IMR-90 (cell line): ENCODE measurements around the gene RALGPS2. TPM values are rescaled to one million over a fixed set of nuclear protein-coding genes. Genes with fewer than 3 reads are reported as not detected.

ENCODE experiments used
- ATAC-seq: fragments of 200-7000 bp; cut with Tn5 transposase; 2 replicates; pipeline ENCODE4 v1.9.1; 2020; ENCODE audit warnings: low read depth, mild to moderate bottlenecking, moderate library complexity
- BruUV-seq: library from RNA; stranded (reverse); fragments of 400-500 nt; replicated peaks from 2 replicates; lab custom pipeline; 2021; lab: Mats Ljungman, UMichigan
- CTCF ChIA-PET: fragments of 300-600 bp; formaldehyde crosslinking; extraction: SDS; loops from one replicate; lab custom pipeline; 2021; ENCODE audit warnings: antibody characterized with exemption; lab: Yijun Ruan, JAX
- POLR2A ChIA-PET: fragments of 300-600 bp; sonication (Branson Sonifier 250); formaldehyde crosslinking; loops from one replicate; lab custom pipeline; 2022; ENCODE audit warnings: antibody characterized with exemption; ENCODE audit not compliant: unreplicated experiment; lab: Charles Lee
- DNase-seq: peaks from one replicate; pipeline ENCODE4 v3.0.0; 2013
- H2AFZ ChIP-seq: replicated peaks from 2 replicates; pipeline ENCODE3; 2013; ENCODE audit warnings: low read length, mild to moderate bottlenecking; ENCODE audit not compliant: poor library complexity
- H2AK5ac ChIP-seq: 2 replicates; pipeline ENCODE4 v1.6.1; 2013; ENCODE audit warnings: low read depth, low read length, inconsistent platforms
- H2AK9ac ChIP-seq: replicated peaks from 2 replicates; pipeline ENCODE3; 2013; ENCODE audit warnings: mild to moderate bottlenecking, low read depth, low read length, moderate library complexity; ENCODE audit not compliant: poor library complexity
- H2BK120ac ChIP-seq: 2 replicates; pipeline ENCODE4 v1.6.1; 2013; ENCODE audit warnings: low read depth, low read length, inconsistent platforms
- H2BK15ac ChIP-seq: 3 replicates; pipeline ENCODE4 v1.6.1; 2013; ENCODE audit warnings: low read depth, low read length, inconsistent platforms
- H2BK20ac ChIP-seq: 2 replicates; pipeline ENCODE4 v1.6.1; 2013; ENCODE audit warnings: low read depth, mild to moderate bottlenecking, inconsistent platforms, low read length, moderate library complexity
- H2BK5ac ChIP-seq: 2 replicates; pipeline ENCODE4 v1.6.1; 2013; ENCODE audit warnings: mild to moderate bottlenecking, low read depth, low read length, inconsistent platforms; ENCODE audit not compliant: poor library complexity, severe bottlenecking
- H3K14ac ChIP-seq: replicated peaks from 2 replicates; pipeline ENCODE4 v1.6.1; 2013; ENCODE audit warnings: low read depth, low read length, inconsistent platforms
- H3K18ac ChIP-seq: 2 replicates; pipeline ENCODE4 v1.6.1; 2013; ENCODE audit warnings: low read depth, low read length, control low read depth
- H3K23ac ChIP-seq: 2 replicates; pipeline ENCODE4 v1.6.1; 2013; ENCODE audit warnings: low read depth, low read length, inconsistent platforms
- H3K27ac ChIP-seq: 2 replicates; pipeline ENCODE4 v1.5.1; 2013; ENCODE audit warnings: mild to moderate bottlenecking, control low read depth, low read length; ENCODE audit not compliant: insufficient read depth
- H3K27me3 ChIP-seq: 2 replicates; pipeline ENCODE4 v1.6.1; 2013; ENCODE audit warnings: low read length; ENCODE audit not compliant: control insufficient read depth, insufficient read depth
- H3K36me3 ChIP-seq: 2 replicates; pipeline ENCODE4 v1.6.1; 2013; ENCODE audit warnings: low read length, mixed read lengths; ENCODE audit not compliant: control insufficient read depth, insufficient read depth
- H3K4ac ChIP-seq: 2 replicates; pipeline ENCODE4 v1.6.1; 2013; ENCODE audit warnings: low read depth, low read length, inconsistent platforms
- H3K4me1 ChIP-seq: 2 replicates; pipeline ENCODE4 v1.6.1; 2013; ENCODE audit warnings: low read length, mixed read lengths; ENCODE audit not compliant: control insufficient read depth, insufficient read depth
- H3K4me2 ChIP-seq: 2 replicates; pipeline ENCODE4 v1.6.1; 2013; ENCODE audit warnings: low read depth, mild to moderate bottlenecking, control low read depth, low read length, moderate library complexity
- H3K4me3 ChIP-seq: 2 replicates; pipeline ENCODE4 v1.5.1; 2013; ENCODE audit warnings: low read depth, mild to moderate bottlenecking, control low read depth, low read length, moderate library complexity; ENCODE audit not compliant: insufficient read depth
- H3K56ac ChIP-seq: 2 replicates; pipeline ENCODE4 v1.6.1; 2013; ENCODE audit warnings: low read length, inconsistent platforms; ENCODE audit not compliant: insufficient read depth; ENCODE audit errors: extremely low read depth
- H3K79me1 ChIP-seq, 2 experiments: 2 replicates each; pipeline ENCODE4 v1.6.1; 2013; ENCODE audit warnings: low read length in 2 of 2, inconsistent platforms in 1 of 2, low read depth in 1 of 2
- H3K9ac ChIP-seq: 2 replicates; pipeline ENCODE4 v1.6.1; 2013; ENCODE audit warnings: low read depth, low read length, control low read depth
- H3K9me1 ChIP-seq: 2 replicates; pipeline ENCODE4 v1.6.1; 2013; ENCODE audit warnings: low read length, inconsistent platforms; ENCODE audit not compliant: insufficient read depth
- H3K9me3 ChIP-seq: 2 replicates; pipeline ENCODE4 v1.6.1; 2013; ENCODE audit warnings: low read length; ENCODE audit not compliant: control insufficient read depth, insufficient read depth
- H4K20me1 ChIP-seq: 2 replicates; pipeline ENCODE4 v1.6.1; 2013; ENCODE audit warnings: low read length, inconsistent platforms; ENCODE audit not compliant: insufficient read depth
- H4K5ac ChIP-seq: 2 replicates; pipeline ENCODE4 v1.6.1; 2013; ENCODE audit warnings: mild to moderate bottlenecking, low read depth, low read length, control low read depth
- H4K8ac ChIP-seq, 2 experiments: 2 replicates each; pipeline ENCODE4 v1.6.1; 2013; ENCODE audit warnings: low read depth in 2 of 2, low read length in 2 of 2, control low read depth in 1 of 2, inconsistent platforms in 1 of 2
- H4K91ac ChIP-seq: 2 replicates; pipeline ENCODE4 v1.6.1; 2013; ENCODE audit warnings: low read depth, low read length, inconsistent platforms; ENCODE audit not compliant: insufficient read depth
- BHLHE40 ChIP-seq: fragments of 150-350 bp; IDR thresholded peaks from 2 replicates; pipeline ENCODE4 v1.6.1; 2016; ENCODE audit warnings: mild to moderate bottlenecking, low read depth, low read length
- CEBPB ChIP-seq: IDR thresholded peaks from 2 replicates; pipeline ENCODE4 v1.6.1; 2012; ENCODE audit warnings: low read depth, low read length, improper control_type of control experiment
- CHD1 ChIP-seq: IDR thresholded peaks from 2 replicates; pipeline ENCODE4 v1.6.1; 2012; ENCODE audit warnings: low read depth, low read length, improper control_type of control experiment
- FOS ChIP-seq: fragments of 150-350 bp; IDR thresholded peaks from 2 replicates; pipeline ENCODE4 v1.6.1; 2016; ENCODE audit warnings: low read depth, low read length
- MAFK ChIP-seq: IDR thresholded peaks from 2 replicates; pipeline ENCODE4 v1.6.1; 2012; ENCODE audit warnings: low read depth, low read length, improper control_type of control experiment
- MAZ ChIP-seq: IDR thresholded peaks from 2 replicates; pipeline ENCODE4 v1.6.1; 2012; ENCODE audit warnings: low read depth, mild to moderate bottlenecking, low read length, improper control_type of control experiment, moderate library complexity, borderline replicate concordance
- MXI1 ChIP-seq: IDR thresholded peaks from 2 replicates; pipeline ENCODE4 v1.6.1; 2012; ENCODE audit warnings: low read depth, mild to moderate bottlenecking, low read length, moderate library complexity, borderline replicate concordance
- NFE2L2 ChIP-seq: fragments of 150-350 bp; IDR thresholded peaks from 2 replicates; pipeline ENCODE4 v1.6.1; 2016; ENCODE audit warnings: low read depth, mild to moderate bottlenecking, low read length
- POLR2A ChIP-seq: IDR thresholded peaks from 2 replicates; pipeline ENCODE4 v1.6.1; 2012; ENCODE audit warnings: mild to moderate bottlenecking, low read depth, low read length
- RAD21 ChIP-seq: IDR thresholded peaks from 2 replicates; pipeline ENCODE4 v1.6.1; 2012; ENCODE audit warnings: low read length, improper control_type of control experiment
- RCOR1 ChIP-seq: IDR thresholded peaks from 2 replicates; pipeline ENCODE4 v1.6.1; 2012; ENCODE audit warnings: mild to moderate bottlenecking, low read length, improper control_type of control experiment; ENCODE audit not compliant: insufficient replicate concordance
- RFX5 ChIP-seq: IDR thresholded peaks from 2 replicates; pipeline ENCODE4 v1.8.0; 2012; ENCODE audit warnings: low read depth, mild to moderate bottlenecking, low read length, moderate library complexity
- SMC3 ChIP-seq: fragments of 150-350 bp; IDR thresholded peaks from 2 replicates; pipeline ENCODE4 v1.6.1; 2016; ENCODE audit warnings: low read depth, mild to moderate bottlenecking, antibody characterized with exemption, low read length, moderate library complexity
- WGBS, 2 experiments: methylation state at CpG; one replicate each; pipeline versions ENCODE4 v1.1.5 to v1.1.7; 2013; ENCODE audit warnings: missing lambda C conversion rate in 2 of 2; ENCODE audit not compliant: insufficient read length in 1 of 2; ENCODE audit errors: extremely low coverage in 2 of 2; 5-methylcytosine and 5-hydroxymethylcytosine counted together
- dilution Hi-C: fragments of 300-500 bp; cut with HindIII; formaldehyde crosslinking; loops from one replicate; pipeline ENCODE4 v1.14.3; 2018; ENCODE audit warnings: low sequenced_read_pairs; ENCODE audit not compliant: unreplicated experiment
- in situ Hi-C: fragments of 300-500 bp; cut with MboI; formaldehyde crosslinking; loops from 3 replicates; pipeline ENCODE4 v1.14.3; 2019; ENCODE audit warnings: low sequenced_read_pairs, inconsistent platforms, mixed read lengths
- intact Hi-C: fragments of 100-400 bp; cut with micrococcal nuclease; formaldehyde crosslinking; loops from 2 replicates; pipeline ENCODE4 v1.10.0; 2022
- polyA plus RNA-seq, 3 experiments: library from polyadenylated mRNA; depleted of rRNA; stranded (reverse); fragments of >200 nt; gene quantifications; 2 replicates each; pipeline ENCODE4 v1.2.3, GENCODE V29; 2012; ENCODE audit warnings: low replicate concordance in 1 of 3
- total RNA-seq: library from RNA; depleted of rRNA; stranded (reverse); fragments of >200 nt; gene quantifications from 2 replicates; pipeline ENCODE4 v1.2.3, GENCODE V29; 2012
- TF ChIP-seq, protein P1 (sequence below): conservative IDR thresholded peaks from 2 replicates; pipeline ENCODE4 v1.5.1; 2012; ENCODE audit warnings: mild to moderate bottlenecking, low read depth, low read length, improper control_type of control experiment
- TF ChIP-seq, protein P2 (sequence below): fragments of 150-350 bp; IDR thresholded peaks from 2 replicates; pipeline ENCODE4 v1.6.1; 2016; ENCODE audit warnings: low read depth, mild to moderate bottlenecking, low read length, moderate library complexity, borderline replicate concordance
- TF ChIP-seq, protein P3 (sequence below): fragments of 150-350 bp; IDR thresholded peaks from 2 replicates; pipeline ENCODE4 v1.6.1; 2017; ENCODE audit warnings: mild to moderate bottlenecking, antibody characterized with exemption, low read length, low read depth

The RALGPS2 gene
- total and polyA plus RNA-seq, 2 of the 4 experiments (the other 2 are of a cell fraction) = 13.8 to 148 TPM

DNA sequence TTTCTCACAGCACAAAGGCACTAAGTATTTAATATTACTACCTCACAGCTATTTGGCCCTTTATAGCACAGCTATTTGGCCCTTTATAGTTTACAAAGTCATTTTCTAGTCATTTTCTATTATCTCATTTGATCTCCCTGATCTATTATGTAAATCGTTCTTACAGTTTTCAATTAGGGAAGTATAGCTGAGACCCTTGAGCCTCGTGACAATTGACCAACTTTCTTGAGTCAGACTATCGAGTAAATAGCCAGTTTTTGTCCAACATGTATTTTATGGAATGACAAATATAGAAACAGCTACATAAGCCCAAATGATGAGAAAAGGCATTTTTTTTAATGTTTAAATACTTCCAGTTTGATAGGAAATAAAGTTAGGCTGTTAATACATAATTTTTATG, 152.9 kb downstream of the RALGPS2 start:
- Histone ChIP-seq H2BK120ac (no peak overlapping the region), H3K18ac (no peak overlapping the region), H2BK15ac (no peak overlapping the region), H2AK5ac (no peak overlapping the region), H4K8ac (no peak overlapping the region), H4K5ac (no peak overlapping the region), H2BK20ac (no peak overlapping the region), H3K4me1 (no peaks in the 10 kb centered on the region; the same call in 1 of the 2 replicates), H3K36me3 (peaks cover 9% of the 10 kb centered on the region), H3K4me2 (no peak overlapping the region), H3K27me3 (no peaks in the 10 kb centered on the region), H2AFZ (no peak overlapping the region), H3K79me1 (no peaks in the 10 kb centered on the region), H3K27ac (no peak overlapping the region), H3K56ac (no peak overlapping the region), H3K4ac (no peak overlapping the region), H3K4me3 (no peak overlapping the region), H3K14ac (no peak overlapping the region), H4K20me1 (no peaks in the 10 kb centered on the region), H2AK9ac (no peak overlapping the region), H4K91ac (no peak overlapping the region), H3K9me3 (no peaks in the 10 kb centered on the region), H2BK5ac (no peak overlapping the region), H3K9me1 (no peaks in the 10 kb centered on the region; the same call in 1 of the 2 replicates), H3K9ac (no peak overlapping the region), H3K23ac (no peak overlapping the region)
- no peak for TF ChIP-seq FOS
- TF ChIP-seq, protein P1, sequence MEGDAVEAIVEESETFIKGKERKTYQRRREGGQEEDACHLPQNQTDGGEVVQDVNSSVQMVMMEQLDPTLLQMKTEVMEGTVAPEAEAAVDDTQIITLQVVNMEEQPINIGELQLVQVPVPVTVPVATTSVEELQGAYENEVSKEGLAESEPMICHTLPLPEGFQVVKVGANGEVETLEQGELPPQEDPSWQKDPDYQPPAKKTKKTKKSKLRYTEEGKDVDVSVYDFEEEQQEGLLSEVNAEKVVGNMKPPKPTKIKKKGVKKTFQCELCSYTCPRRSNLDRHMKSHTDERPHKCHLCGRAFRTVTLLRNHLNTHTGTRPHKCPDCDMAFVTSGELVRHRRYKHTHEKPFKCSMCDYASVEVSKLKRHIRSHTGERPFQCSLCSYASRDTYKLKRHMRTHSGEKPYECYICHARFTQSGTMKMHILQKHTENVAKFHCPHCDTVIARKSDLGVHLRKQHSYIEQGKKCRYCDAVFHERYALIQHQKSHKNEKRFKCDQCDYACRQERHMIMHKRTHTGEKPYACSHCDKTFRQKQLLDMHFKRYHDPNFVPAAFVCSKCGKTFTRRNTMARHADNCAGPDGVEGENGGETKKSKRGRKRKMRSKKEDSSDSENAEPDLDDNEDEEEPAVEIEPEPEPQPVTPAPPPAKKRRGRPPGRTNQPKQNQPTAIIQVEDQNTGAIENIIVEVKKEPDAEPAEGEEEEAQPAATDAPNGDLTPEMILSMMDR = no peak
- no peak for TF ChIP-seq MAFK
- no peak for TF ChIP-seq NFE2L2
- TF ChIP-seq RAD21 = no peak
- TF ChIP-seq BHLHE40 = no peak
- TF ChIP-seq MXI1 = no peak
- no peak for TF ChIP-seq CHD1
- TF ChIP-seq, protein P2, sequence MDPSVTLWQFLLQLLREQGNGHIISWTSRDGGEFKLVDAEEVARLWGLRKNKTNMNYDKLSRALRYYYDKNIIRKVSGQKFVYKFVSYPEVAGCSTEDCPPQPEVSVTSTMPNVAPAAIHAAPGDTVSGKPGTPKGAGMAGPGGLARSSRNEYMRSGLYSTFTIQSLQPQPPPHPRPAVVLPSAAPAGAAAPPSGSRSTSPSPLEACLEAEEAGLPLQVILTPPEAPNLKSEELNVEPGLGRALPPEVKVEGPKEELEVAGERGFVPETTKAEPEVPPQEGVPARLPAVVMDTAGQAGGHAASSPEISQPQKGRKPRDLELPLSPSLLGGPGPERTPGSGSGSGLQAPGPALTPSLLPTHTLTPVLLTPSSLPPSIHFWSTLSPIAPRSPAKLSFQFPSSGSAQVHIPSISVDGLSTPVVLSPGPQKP = no peak
- TF ChIP-seq CEBPB = no peak
- TF ChIP-seq POLR2A = no peak
- no peak for TF ChIP-seq SMC3
- TF ChIP-seq, protein P3, sequence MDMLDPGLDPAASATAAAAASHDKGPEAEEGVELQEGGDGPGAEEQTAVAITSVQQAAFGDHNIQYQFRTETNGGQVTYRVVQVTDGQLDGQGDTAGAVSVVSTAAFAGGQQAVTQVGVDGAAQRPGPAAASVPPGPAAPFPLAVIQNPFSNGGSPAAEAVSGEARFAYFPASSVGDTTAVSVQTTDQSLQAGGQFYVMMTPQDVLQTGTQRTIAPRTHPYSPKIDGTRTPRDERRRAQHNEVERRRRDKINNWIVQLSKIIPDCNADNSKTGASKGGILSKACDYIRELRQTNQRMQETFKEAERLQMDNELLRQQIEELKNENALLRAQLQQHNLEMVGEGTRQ = no peak
- TF ChIP-seq RFX5 = no peak
- no peak for TF ChIP-seq MAZ
- TF ChIP-seq RCOR1 = no peak
- intact Hi-C loops = no loop called here
- in situ Hi-C loops = no loop called here
- no TSS peak for BruUV-seq
- dilution Hi-C loops = no loop called here
- DNase-seq (no peak), ATAC-seq (no peak)
- CTCF ChIA-PET = no interaction called here
- POLR2A ChIA-PET = no interaction called here
- no CpG with 5 or more reads among the region's 3 CpGs for whole genome bisulfite sequencing, 2 experiments
